Transverse colon (tissue), 3 donors: Measurements from ENCODE around the gene WBP1L.

Experiments used
- CTCF ChIP-seq, 5 experiments: fragments of 200-600 bp in 3 of 5; fragments of 450-650 bp in 2 of 5; sonication (generic) in 3 of 5; IDR thresholded peaks; 1 replicate in 2 of 5; 2 replicates in 3 of 5; pipeline ENCODE4 v1.5.1; 2016 to 2017; ENCODE audit warnings: antibody characterized with exemption in 5 of 5, inconsistent platforms in 3 of 5, mild to moderate bottlenecking in 2 of 5, moderate library complexity in 1 of 5
- EP300 ChIP-seq: sonication (generic); formaldehyde crosslinking; IDR thresholded peaks from one replicate; pipeline ENCODE4 v1.6.1; 2017; ENCODE audit warnings: antibody characterized with exemption, low read depth
- POLR2A ChIP-seq: fragments of 450-650 bp; IDR thresholded peaks from one replicate; pipeline ENCODE4 v1.6.1; 2016; ENCODE audit warnings: antibody characterized with exemption, mild to moderate bottlenecking, moderate library complexity

- no peak for TF ChIP-seq POLR2A
- no peak for TF ChIP-seq CTCF (IDR thresholded peaks at IDR 0.05)
- no peak for TF ChIP-seq EP300
Observed at GRCh38 chr10:102834143-102834542, 90.4 kb downstream of the WBP1L start.
